HEK293T (cell line): ENCODE data around the gene SEMA7A.

Source experiments
- FOXM1 ChIP-seq: fragments of 450-650 bp; IDR thresholded peaks from 2 replicates; pipeline ENCODE4 v1.6.1; 2017; ENCODE audit warnings: mild to moderate bottlenecking, borderline replicate concordance
- LEF1 ChIP-seq: fragments of 450-650 bp; IDR thresholded peaks from 2 replicates; pipeline ENCODE4 v1.6.1; 2017; ENCODE audit warnings: mild to moderate bottlenecking, borderline replicate concordance
- TARDBP ChIP-seq: fragments of 450-650 bp; IDR thresholded peaks from 2 replicates; pipeline ENCODE4 v1.6.1; 2016
- ZNF384 ChIP-seq: fragments of 450-650 bp; IDR thresholded peaks from 2 replicates; pipeline ENCODE4 v1.6.1; 2016

- no peak for TF ChIP-seq LEF1
- TF ChIP-seq FOXM1 = no peak
- TF ChIP-seq ZNF384 = no peak
- no peak for TF ChIP-seq TARDBP
Observed at GRCh38 chr15:74432271-74432967, 1.3 kb downstream of the SEMA7A start.
